ENCODE data around the gene VWA7. TPM values are rescaled to one million over a fixed set of nuclear protein-coding genes. Genes with fewer than 3 reads are reported as not detected.

Gene VWA7
- total RNA-seq, 1 experiment from 2014 or later, result 2.5 TPM

- Histone ChIP-seq H3K27ac (ENCODE audit: insufficient read length, low read depth, low read length) (peak overlapping the region; percentile 85), H4K20me1 (ENCODE audit: control insufficient read depth, insufficient read depth, insufficient read length) (no peaks in the 10 kb centered on the region), H3K9ac (ENCODE audit: extremely low read depth, insufficient read length, low read length) (peak overlapping the region; percentile 23), H4K5ac (ENCODE audit: insufficient read length, low read depth, low read length) (no peak overlapping the region), H2BK120ac (ENCODE audit: low read depth, low read length, poor library complexity, severe bottlenecking) (no peak overlapping the region), H3K23me2 (ENCODE audit: insufficient read length, low read depth, low read length, poor library complexity, severe bottlenecking) (peaks cover 20% of the 10 kb centered on the region), H3K79me2 (ENCODE audit: insufficient read depth, low read length) (peaks cover 5% of the 10 kb centered on the region; the same call in 1 of the 2 replicates), H3K14ac (ENCODE audit: insufficient read depth, low read length) (peak overlapping the region; percentile 70; the same call in 1 of the 2 replicates), H2BK15ac (ENCODE audit: low read depth, low read length) (no peak overlapping the region; the same call in 1 of the 2 replicates), H3K27me3 (ENCODE audit: insufficient read depth, low read length) (no peaks in the 10 kb centered on the region), H2BK5ac (ENCODE audit: insufficient read length, low read length) (no peak overlapping the region), H2AFZ (ENCODE audit: low read length) (no peak overlapping the region), H3K4ac (ENCODE audit: low read depth, low read length) (no peak overlapping the region), H3K4me2 (ENCODE audit: insufficient read depth, insufficient read length, low read length) (peak overlapping the region; percentile 84), H3K4me1 (ENCODE audit: insufficient read depth, low read length) (peaks cover 5% of the 10 kb centered on the region; the same call in 1 of the 2 replicates), H3K79me1 (ENCODE audit: insufficient read depth, low read depth, low read length, poor library complexity, severe bottlenecking) (no peaks in the 10 kb centered on the region), H3T11ph (ENCODE audit: low read length) (no peak overlapping the region), H2BK12ac (ENCODE audit: insufficient read length, low read depth, low read length) (no peak overlapping the region), H3K9me3 (ENCODE audit: control insufficient read depth, low read depth, low read length) (no peaks in the 10 kb centered on the region), H4K8ac (replicated peaks; ENCODE audit: insufficient read length, low read depth, low read length) (no peak overlapping the region), H3K56ac (ENCODE audit: insufficient read length, low read depth, low read length) (no peak overlapping the region), H3K18ac (ENCODE audit: insufficient read length, low read depth, low read length) (peak overlapping the region; percentile 9), H2BK20ac (ENCODE audit: low read depth, low read length, poor library complexity, severe bottlenecking) (no peak overlapping the region), H3K23ac (ENCODE audit: insufficient read length, low read depth, low read length) (no peak overlapping the region), H2AK5ac (ENCODE audit: insufficient read length, low read length) (no peak overlapping the region), H4K91ac (ENCODE audit: insufficient read length, low read depth, low read length) (no peak overlapping the region)
- peak; percentile 76 for DNase-seq
- no peak for TF ChIP-seq CTCF (conservative IDR thresholded peaks at IDR 0.05)
- Mint-ChIP-seq H3K4me1 (peaks cover 48 to 55% of the 10 kb centered on the region in 2 experiments), H3K27ac (peak overlapping the region; percentile 97 to 100 (median 98)), H3K27me3 (ENCODE audit: low read depth) (peaks cover 4% of the 10 kb centered on the region), H3K36me3 (ENCODE audit: insufficient read depth in 1 of 3, low read depth in 3 of 3) (peaks cover 0 to 2% (median 0%) of the 10 kb centered on the region in 3 experiments; a peak in 1 of 7 replicates), H3K4me3 (peak overlapping the region; percentile 84 to 92), H3K9me3 (no peaks in the 10 kb centered on the region; a peak in 1 of 5 replicates)
- no CpG with 5 or more reads among the region's 13 CpGs for WGBS (ENCODE audit: extremely low coverage, insufficient read length, low lambda C conversion rate)
These were observed 49.7 kb upstream of the VWA7 start for GRCh38 chr6:31826793-31827285.

All from H9 (cell line).